ENCODE results near the gene NAPB.

GRCh38 chr20:23446505-23446904 is 25.2 kb upstream of the NAPB start:
- peak; percentile 58 for TF ChIP-seq CTCF (IDR thresholded peaks at IDR 0.05; ENCODE audit: insufficient read depth, low read depth, low read length)
- TF ChIP-seq EZH2 (IDR thresholded peaks at IDR 0.05; ENCODE audit: insufficient read depth, low read length), result no peak

Measured in astrocyte (in vitro differentiated cells and primary cell).